Testis (tissue), 2 donors: Measurements from ENCODE around the gene OLFM4.

Source experiments
- POLR2A ChIP-seq: fragments of 450-650 bp; IDR thresholded peaks from one replicate; pipeline ENCODE4 v1.6.1; 2017; ENCODE audit warnings: antibody characterized with exemption, mild to moderate bottlenecking, moderate library complexity
- TF ChIP-seq, protein P1 (sequence below), 3 experiments: fragments of 450-650 bp in 2 of 3; fragments of 200-600 bp in 1 of 3; sonication (generic) in 1 of 3; IDR thresholded peaks; one replicate each; pipeline ENCODE4 v1.5.1; 2016 to 2019; ENCODE audit warnings: antibody characterized with exemption in 3 of 3, mild to moderate bottlenecking in 2 of 3, moderate library complexity in 1 of 3

DNA sequence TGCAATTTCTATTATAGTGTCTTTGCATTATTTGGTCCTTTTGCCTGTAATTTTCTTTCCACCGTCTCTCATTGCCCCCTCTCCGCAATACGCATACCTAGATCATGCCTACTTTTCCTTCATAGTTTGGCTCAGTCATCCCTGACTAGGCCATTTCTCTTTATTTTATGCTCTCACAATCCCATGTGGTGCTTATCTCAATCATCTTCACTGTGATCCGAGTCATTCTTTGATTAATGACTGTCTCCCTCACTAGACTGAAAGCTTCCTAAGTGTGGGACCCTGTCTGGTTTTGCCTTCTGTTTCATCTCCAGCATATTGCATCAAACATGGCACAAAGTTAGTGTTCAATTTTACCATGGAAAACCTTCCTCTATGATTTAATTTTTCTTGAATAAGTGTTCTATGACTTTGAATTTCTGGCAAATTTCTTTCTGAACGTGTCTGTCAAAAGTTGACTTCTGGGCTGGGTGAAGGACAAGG lies 43.7 kb upstream of the OLFM4 start:
- TF ChIP-seq, protein P1, sequence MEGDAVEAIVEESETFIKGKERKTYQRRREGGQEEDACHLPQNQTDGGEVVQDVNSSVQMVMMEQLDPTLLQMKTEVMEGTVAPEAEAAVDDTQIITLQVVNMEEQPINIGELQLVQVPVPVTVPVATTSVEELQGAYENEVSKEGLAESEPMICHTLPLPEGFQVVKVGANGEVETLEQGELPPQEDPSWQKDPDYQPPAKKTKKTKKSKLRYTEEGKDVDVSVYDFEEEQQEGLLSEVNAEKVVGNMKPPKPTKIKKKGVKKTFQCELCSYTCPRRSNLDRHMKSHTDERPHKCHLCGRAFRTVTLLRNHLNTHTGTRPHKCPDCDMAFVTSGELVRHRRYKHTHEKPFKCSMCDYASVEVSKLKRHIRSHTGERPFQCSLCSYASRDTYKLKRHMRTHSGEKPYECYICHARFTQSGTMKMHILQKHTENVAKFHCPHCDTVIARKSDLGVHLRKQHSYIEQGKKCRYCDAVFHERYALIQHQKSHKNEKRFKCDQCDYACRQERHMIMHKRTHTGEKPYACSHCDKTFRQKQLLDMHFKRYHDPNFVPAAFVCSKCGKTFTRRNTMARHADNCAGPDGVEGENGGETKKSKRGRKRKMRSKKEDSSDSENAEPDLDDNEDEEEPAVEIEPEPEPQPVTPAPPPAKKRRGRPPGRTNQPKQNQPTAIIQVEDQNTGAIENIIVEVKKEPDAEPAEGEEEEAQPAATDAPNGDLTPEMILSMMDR (IDR thresholded peaks at IDR 0.05), result no peak
- TF ChIP-seq POLR2A, result no peak
